Osteocyte (in vitro differentiated cells): ENCODE data around the gene APBA2. TPM values are rescaled to one million over a fixed set of nuclear protein-coding genes. Genes with fewer than 3 reads are reported as not detected.
"Not testable (repeated sequence)": the region's sequence is repeated elsewhere in the genome, so short reads cannot be mapped to it uniquely, and the experiment has no call there.

Source experiments
- DNase-seq: peaks from one replicate; pipeline ENCODE4 v3.0.0; 2021; ENCODE audit warnings: mixed read lengths; ENCODE audit not compliant: unreplicated experiment; ENCODE audit errors: extremely low spot score
- H3K27ac Mint-ChIP-seq: one replicate; pipeline ENCODE4 v1.8.0; 2021; ENCODE audit warnings: mild to moderate bottlenecking, mixed read lengths; ENCODE audit not compliant: unreplicated experiment
- H3K27me3 Mint-ChIP-seq: one replicate; pipeline ENCODE4 v1.8.0; 2021; ENCODE audit warnings: mixed read lengths; ENCODE audit not compliant: unreplicated experiment
- H3K36me3 Mint-ChIP-seq: one replicate; pipeline ENCODE4 v1.8.0; 2021; ENCODE audit warnings: mixed read lengths; ENCODE audit not compliant: unreplicated experiment
- H3K4me1 Mint-ChIP-seq: one replicate; pipeline ENCODE4 v1.8.0; 2021; ENCODE audit warnings: mixed read lengths; ENCODE audit not compliant: unreplicated experiment
- H3K4me3 Mint-ChIP-seq: one replicate; pipeline ENCODE4 v1.8.0; 2021; ENCODE audit warnings: mild to moderate bottlenecking, moderate library complexity, mixed read lengths; ENCODE audit not compliant: unreplicated experiment
- H3K9me3 Mint-ChIP-seq: one replicate; pipeline ENCODE4 v1.8.0; 2021; ENCODE audit warnings: mixed read lengths; ENCODE audit not compliant: unreplicated experiment
- total RNA-seq: library from RNA; stranded (reverse); gene quantifications from 2 replicates; pipeline ENCODE4 v1.2.1, GENCODE V29; 2021
- TF ChIP-seq, protein P1 (sequence below): fragments of 200-600 bp; sonication (generic); IDR thresholded peaks from 2 replicates; pipeline ENCODE4 v1.5.0; 2021; ENCODE audit warnings: antibody characterized with exemption, mild to moderate bottlenecking, moderate library complexity

Gene APBA2
- total RNA-seq, 1 donor from 2014 or later: 23.5 TPM

DNA sequence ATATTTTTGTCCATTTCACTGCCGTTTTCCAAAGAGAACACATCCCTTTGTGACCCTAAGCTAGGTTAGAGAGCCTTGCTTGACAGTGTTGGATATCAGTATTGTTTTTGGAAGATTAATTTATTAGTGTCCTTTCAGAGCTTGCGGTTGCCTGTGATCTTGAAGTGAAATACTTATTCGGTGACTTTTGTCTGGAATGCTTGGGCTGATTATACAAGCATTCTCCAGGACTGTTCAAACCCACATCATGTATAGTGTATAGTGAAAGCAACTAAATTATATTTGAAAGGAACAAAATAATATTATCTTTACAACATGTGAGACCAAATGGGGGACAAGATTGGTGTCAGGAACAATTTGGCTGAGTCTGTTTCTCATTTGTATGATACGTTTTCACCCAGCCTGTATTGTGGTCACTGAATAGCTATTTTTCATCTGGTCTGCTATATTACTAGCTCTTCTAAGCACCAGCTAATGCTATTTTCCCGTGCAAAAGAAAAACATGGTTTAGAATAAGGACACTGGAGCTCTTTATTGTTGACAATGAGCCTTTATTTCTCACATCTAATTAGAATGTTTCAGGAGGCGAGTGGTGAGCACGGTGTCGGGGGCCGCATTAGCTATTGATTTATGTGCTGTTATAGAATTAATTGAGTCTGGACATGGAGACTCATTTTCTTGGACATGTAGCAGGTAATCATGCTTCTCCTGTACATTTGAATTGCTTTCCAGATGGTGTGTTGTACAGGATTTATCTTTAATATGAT, 158.1 kb downstream of the APBA2 start:
- H3K27me3 Mint-ChIP-seq: no peaks in the 10 kb centered on the region
- no peak for DNase-seq
- TF ChIP-seq, protein P1, sequence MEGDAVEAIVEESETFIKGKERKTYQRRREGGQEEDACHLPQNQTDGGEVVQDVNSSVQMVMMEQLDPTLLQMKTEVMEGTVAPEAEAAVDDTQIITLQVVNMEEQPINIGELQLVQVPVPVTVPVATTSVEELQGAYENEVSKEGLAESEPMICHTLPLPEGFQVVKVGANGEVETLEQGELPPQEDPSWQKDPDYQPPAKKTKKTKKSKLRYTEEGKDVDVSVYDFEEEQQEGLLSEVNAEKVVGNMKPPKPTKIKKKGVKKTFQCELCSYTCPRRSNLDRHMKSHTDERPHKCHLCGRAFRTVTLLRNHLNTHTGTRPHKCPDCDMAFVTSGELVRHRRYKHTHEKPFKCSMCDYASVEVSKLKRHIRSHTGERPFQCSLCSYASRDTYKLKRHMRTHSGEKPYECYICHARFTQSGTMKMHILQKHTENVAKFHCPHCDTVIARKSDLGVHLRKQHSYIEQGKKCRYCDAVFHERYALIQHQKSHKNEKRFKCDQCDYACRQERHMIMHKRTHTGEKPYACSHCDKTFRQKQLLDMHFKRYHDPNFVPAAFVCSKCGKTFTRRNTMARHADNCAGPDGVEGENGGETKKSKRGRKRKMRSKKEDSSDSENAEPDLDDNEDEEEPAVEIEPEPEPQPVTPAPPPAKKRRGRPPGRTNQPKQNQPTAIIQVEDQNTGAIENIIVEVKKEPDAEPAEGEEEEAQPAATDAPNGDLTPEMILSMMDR: no peak
- H3K27ac Mint-ChIP-seq: peak overlapping the region; percentile 81
- H3K36me3 Mint-ChIP-seq: no peaks in the 10 kb centered on the region
- H3K9me3 Mint-ChIP-seq: no peaks in the 10 kb centered on the region
- H3K4me3 Mint-ChIP-seq: peak overlapping the region; percentile 4
- peaks cover 62% of the 10 kb centered on the region for H3K4me1 Mint-ChIP-seq

DNA sequence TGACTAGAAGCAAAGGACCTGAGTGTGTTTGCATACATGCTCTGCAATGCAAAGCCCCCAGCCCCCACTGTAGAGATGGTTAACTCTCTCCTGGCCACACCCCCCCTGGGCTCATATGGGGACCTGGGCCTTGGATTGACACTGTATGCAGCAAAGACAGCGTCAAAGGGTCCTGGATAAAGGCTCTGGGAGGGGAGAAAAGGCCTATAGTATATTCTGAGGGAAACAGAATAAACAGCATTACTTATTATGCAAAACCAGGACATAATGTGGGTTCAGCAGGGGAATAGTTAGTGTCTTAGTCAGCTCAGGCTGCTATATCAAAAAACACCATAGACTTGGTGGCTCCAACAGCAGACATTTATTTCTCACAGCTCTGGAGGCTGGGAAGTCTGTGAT, 158.7 kb downstream of the APBA2 start:
- Mint-ChIP-seq H3K27me3 (no peaks in the 10 kb centered on the region), H3K9me3 (peaks cover under 1% of the 10 kb centered on the region), H3K36me3 (no peaks in the 10 kb centered on the region), H3K4me3 (no peak overlapping the region), H3K4me1 (peaks cover 63% of the 10 kb centered on the region), H3K27ac (peak overlapping the region; percentile 74)
- DNase-seq: no peak
- TF ChIP-seq, protein P1: no peak

DNA sequence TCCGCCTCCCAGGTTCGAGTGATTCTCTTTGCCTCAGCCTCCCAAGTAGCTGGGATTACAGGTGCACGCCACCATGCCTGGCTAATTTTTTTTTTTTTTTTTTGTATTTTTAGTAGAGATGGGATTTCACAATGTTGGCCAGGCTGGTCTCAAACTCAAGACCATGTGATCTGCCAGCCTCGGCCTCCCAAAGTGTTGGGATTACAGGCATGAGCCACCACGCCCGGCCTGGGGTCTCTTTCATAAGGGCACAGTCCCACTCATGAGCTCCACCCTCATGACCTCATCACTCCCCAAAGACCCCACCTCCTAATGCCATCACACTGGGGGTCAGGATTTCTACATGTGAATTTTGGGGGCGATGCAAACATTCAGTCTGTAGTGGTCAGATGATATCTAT, 159.4 kb downstream of the APBA2 start:
- H3K36me3 Mint-ChIP-seq, DNase-seq, H3K9me3 Mint-ChIP-seq, H3K27me3 Mint-ChIP-seq, H3K4me3 Mint-ChIP-seq: not testable (repeated sequence)
- Mint-ChIP-seq H3K4me1 (peaks cover 63% of the 10 kb centered on the region), H3K27ac (peak overlapping the region; percentile 74)

DNA sequence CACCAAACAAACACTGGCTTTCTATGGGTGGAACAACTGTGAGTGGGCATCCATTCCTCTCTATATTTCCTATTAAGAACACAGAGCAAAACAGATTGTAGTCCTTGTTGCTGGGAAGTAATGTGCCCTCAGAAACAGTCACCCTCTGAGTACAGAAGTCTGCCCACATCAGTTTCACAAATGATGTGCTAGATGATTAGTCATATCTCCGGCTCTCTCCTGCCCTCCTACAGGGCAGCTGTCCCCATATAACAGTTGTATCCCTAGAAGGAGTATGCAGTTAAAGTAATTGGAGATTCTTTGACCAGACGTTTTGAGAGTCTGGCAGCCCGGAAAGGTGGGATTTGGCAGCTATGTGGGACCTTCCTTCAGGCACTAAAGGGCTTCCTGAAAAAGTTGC, 159.9 kb downstream of the APBA2 start:
- no peaks in the 10 kb centered on the region for H3K36me3 Mint-ChIP-seq
- no peak for DNase-seq
- no peaks in the 10 kb centered on the region for H3K27me3 Mint-ChIP-seq
- H3K4me1 Mint-ChIP-seq: peaks cover 62% of the 10 kb centered on the region
- H3K4me3 Mint-ChIP-seq: no peak overlapping the region
- peaks cover 6% of the 10 kb centered on the region for H3K9me3 Mint-ChIP-seq
- peak overlapping the region; percentile 74 for H3K27ac Mint-ChIP-seq
- TF ChIP-seq, protein P1: no peak

DNA sequence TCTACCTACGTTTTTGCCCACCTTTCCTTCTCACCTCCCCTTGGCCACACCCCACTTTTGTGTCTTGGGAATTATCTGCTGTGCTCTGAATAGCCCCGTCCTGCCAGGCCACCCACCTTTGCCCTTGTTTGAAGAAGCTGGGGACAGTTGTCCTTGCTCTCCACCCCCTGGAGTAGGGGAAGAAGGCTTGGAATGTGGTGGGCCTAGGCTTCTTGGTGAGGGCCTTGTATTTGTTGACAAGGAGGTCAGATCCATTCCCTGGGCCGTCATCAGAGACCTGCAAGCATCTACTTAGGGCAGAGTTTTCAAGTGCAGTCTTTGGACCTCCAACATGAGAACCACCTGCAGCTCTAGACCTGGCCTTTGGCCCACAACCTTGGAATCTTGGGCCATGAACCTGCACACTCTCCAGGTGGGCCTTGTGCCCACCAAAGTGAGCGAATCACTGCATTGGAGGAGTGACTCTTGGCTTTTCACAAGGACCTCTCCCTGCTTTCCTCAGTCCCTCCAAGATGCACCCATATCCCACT, 160.6 kb downstream of the APBA2 start:
- Mint-ChIP-seq H3K36me3 (no peaks in the 10 kb centered on the region), H3K4me1 (peaks cover 63% of the 10 kb centered on the region)

More for the DNA sequence above, 160.6 kb downstream of the APBA2 start:
- H3K9me3 Mint-ChIP-seq: peaks cover 6% of the 10 kb centered on the region
- TF ChIP-seq, protein P1: no peak
- H3K4me3 Mint-ChIP-seq: no peak overlapping the region
- DNase-seq: no peak
- H3K27ac Mint-ChIP-seq: no peak overlapping the region
- no peaks in the 10 kb centered on the region for H3K27me3 Mint-ChIP-seq
